Measurements from ENCODE around the gene TPD52L2.

TPD52L2 gene

DNA sequence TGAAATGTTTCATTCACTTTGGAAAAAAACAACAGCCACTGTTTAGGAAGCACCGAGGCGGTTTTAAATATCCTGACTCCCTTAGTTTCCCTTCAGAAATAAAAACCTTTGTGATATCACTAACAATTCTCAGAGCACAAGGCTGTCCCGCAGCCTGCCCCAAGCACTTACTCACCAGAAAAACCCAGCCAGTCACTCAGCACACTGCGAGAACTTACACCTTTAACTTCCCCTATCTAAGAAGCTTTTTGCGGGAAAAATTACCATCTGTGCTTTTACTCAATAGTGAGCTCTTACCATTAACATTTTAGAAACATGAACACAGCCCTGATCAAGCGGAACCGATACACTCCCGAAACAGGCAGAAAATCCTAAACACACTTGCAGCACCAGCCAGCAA lies 43.3 kb upstream of the TPD52L2 start:
- Histone ChIP-seq H3K4me2 (ENCODE audit: low read depth, low read length, poor library complexity, severe bottlenecking) (no peak overlapping the region), H3K9me2 (replicated peaks; ENCODE audit: low read depth, low read length) (no peaks in the 10 kb centered on the region), H3K4me1 (ENCODE audit: insufficient read depth, low read length, poor library complexity, severe bottlenecking) (peaks cover 5% of the 10 kb centered on the region), H3K79me2 (ENCODE audit: insufficient read depth, low read length) (no peaks in the 10 kb centered on the region; the same call in 1 of the 2 replicates), H4K20me1 (ENCODE audit: insufficient read depth, low read length, poor library complexity, severe bottlenecking) (no peaks in the 10 kb centered on the region), H3K36me3 (ENCODE audit: insufficient read depth, low read length) (no peaks in the 10 kb centered on the region), H3K9me3 (ENCODE audit: insufficient read depth, low read depth, low read length) (no peaks in the 10 kb centered on the region), H3K4me3 (ENCODE audit: low read length, poor library complexity, severe bottlenecking) (no peak overlapping the region), H3K27me3 (ENCODE audit: insufficient read depth, low read length, poor library complexity, severe bottlenecking) (no peaks in the 10 kb centered on the region), H3K9ac (ENCODE audit: low read depth, low read length, poor library complexity, severe bottlenecking) (no peak overlapping the region), H2AFZ (ENCODE audit: low read length) (no peak overlapping the region), H3F3A (ENCODE audit: low read depth) (no peaks in the 10 kb centered on the region)
- TF ChIP-seq, protein P1, sequence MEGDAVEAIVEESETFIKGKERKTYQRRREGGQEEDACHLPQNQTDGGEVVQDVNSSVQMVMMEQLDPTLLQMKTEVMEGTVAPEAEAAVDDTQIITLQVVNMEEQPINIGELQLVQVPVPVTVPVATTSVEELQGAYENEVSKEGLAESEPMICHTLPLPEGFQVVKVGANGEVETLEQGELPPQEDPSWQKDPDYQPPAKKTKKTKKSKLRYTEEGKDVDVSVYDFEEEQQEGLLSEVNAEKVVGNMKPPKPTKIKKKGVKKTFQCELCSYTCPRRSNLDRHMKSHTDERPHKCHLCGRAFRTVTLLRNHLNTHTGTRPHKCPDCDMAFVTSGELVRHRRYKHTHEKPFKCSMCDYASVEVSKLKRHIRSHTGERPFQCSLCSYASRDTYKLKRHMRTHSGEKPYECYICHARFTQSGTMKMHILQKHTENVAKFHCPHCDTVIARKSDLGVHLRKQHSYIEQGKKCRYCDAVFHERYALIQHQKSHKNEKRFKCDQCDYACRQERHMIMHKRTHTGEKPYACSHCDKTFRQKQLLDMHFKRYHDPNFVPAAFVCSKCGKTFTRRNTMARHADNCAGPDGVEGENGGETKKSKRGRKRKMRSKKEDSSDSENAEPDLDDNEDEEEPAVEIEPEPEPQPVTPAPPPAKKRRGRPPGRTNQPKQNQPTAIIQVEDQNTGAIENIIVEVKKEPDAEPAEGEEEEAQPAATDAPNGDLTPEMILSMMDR (conservative IDR thresholded peaks at IDR 0.05; ENCODE audit: low read length): no peak

DNA sequence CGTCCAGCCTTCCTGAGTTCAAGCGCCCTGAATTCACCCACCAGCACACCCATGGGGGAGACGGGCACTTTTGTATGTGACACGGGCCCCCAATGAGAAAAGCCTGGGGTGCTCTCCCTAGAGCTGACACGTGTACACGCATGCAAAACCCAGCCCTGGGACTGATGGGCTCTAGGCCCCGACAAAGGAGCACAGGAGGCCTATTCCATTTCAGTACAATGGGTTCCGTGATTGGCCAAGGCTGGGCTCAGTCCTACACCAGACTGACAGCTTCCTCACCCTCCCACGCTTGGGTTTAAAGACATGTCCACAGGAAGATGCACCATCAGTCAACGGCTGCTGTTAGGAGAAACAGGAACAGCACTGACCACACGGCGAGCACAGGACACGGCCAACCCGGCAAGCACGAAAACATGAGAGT lies 42.8 kb upstream of the TPD52L2 start:
- Histone ChIP-seq H4K20me1 (ENCODE audit: insufficient read depth, low read length, poor library complexity, severe bottlenecking) (no peaks in the 10 kb centered on the region), H3K4me3 (ENCODE audit: low read length, poor library complexity, severe bottlenecking) (no peak overlapping the region), H3K36me3 (ENCODE audit: insufficient read depth, low read length) (no peaks in the 10 kb centered on the region), H3K79me2 (ENCODE audit: insufficient read depth, low read length) (no peaks in the 10 kb centered on the region; the same call in 1 of the 2 replicates), H2AFZ (ENCODE audit: low read length) (no peak overlapping the region), H3K9ac (ENCODE audit: low read depth, low read length, poor library complexity, severe bottlenecking) (no peak overlapping the region), H3K9me2 (replicated peaks; ENCODE audit: low read depth, low read length) (no peaks in the 10 kb centered on the region), H3K4me2 (ENCODE audit: low read depth, low read length, poor library complexity, severe bottlenecking) (no peak overlapping the region), H3K4me1 (ENCODE audit: insufficient read depth, low read length, poor library complexity, severe bottlenecking) (peaks cover 5% of the 10 kb centered on the region), H3K27me3 (ENCODE audit: insufficient read depth, low read length, poor library complexity, severe bottlenecking) (no peaks in the 10 kb centered on the region), H3F3A (ENCODE audit: low read depth) (no peaks in the 10 kb centered on the region), H3K9me3 (ENCODE audit: insufficient read depth, low read depth, low read length) (no peaks in the 10 kb centered on the region)
- TF ChIP-seq, protein P1 (conservative IDR thresholded peaks at IDR 0.05; ENCODE audit: low read length): no peak
- TF ChIP-seq EZH2phosphoT487 (IDR thresholded peaks at IDR 0.05; ENCODE audit: borderline replicate concordance): no peak

DNA sequence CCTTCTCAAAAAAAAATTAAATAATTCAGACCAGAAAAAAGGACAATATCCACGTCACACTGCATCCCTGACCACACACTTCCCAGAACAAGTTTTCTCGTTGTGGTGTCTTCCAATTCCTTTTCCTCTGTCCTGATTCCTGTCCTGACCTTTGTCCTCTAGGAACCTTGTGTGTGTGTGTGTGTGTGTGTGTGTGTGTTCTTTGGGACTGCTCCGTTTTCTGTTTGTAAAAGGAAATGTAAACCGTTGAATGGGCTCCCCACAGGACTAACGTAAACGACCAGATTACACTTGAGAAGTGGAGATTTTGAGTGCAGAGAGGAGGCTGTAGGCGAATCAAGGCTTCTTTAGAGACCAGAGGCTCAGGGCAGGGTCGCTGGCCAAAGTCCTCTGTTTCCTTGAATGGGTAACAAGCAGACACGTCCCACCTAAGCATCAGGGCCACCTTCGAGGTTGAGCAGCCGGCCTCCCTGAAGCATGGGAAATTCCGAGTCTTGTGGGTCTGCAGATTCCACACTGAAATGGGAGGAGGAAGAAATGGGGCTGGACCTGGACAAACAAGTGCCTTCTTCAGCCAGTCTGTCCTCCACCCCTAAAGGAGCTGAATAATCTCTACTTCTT lies 41.3 kb upstream of the TPD52L2 start:
- H2AFZ ChIP-seq (ENCODE audit: low read length): no peak overlapping the region
- H3K9ac ChIP-seq (ENCODE audit: low read depth, low read length, poor library complexity, severe bottlenecking): no peak overlapping the region
- no peaks in the 10 kb centered on the region for H4K20me1 ChIP-seq (ENCODE audit: insufficient read depth, low read length, poor library complexity, severe bottlenecking)
- no peaks in the 10 kb centered on the region for H3K36me3 ChIP-seq (ENCODE audit: insufficient read depth, low read length)
- H3K4me2 ChIP-seq (ENCODE audit: low read depth, low read length, poor library complexity, severe bottlenecking): no peak overlapping the region
- H3F3A ChIP-seq (ENCODE audit: low read depth): no peaks in the 10 kb centered on the region
- no peaks in the 10 kb centered on the region; the same call in 1 of the 2 replicates for H3K79me2 ChIP-seq (ENCODE audit: insufficient read depth, low read length)
- TF ChIP-seq, protein P1 (conservative IDR thresholded peaks at IDR 0.05; ENCODE audit: low read length): no peak
- no peak for TF ChIP-seq EZH2phosphoT487 (IDR thresholded peaks at IDR 0.05; ENCODE audit: borderline replicate concordance)
- no peaks in the 10 kb centered on the region for H3K27me3 ChIP-seq (ENCODE audit: insufficient read depth, low read length, poor library complexity, severe bottlenecking)
- H3K9me2 ChIP-seq (replicated peaks; ENCODE audit: low read depth, low read length): no peaks in the 10 kb centered on the region
- peaks cover 13% of the 10 kb centered on the region for H3K4me1 ChIP-seq (ENCODE audit: insufficient read depth, low read length, poor library complexity, severe bottlenecking)
- H3K4me3 ChIP-seq (ENCODE audit: low read length, poor library complexity, severe bottlenecking): no peak overlapping the region
- H3K9me3 ChIP-seq (ENCODE audit: insufficient read depth, low read depth, low read length): no peaks in the 10 kb centered on the region

Measured in Loucy (cell line).